ENCODE data around the gene STIMATE.

The STIMATE gene

DNA sequence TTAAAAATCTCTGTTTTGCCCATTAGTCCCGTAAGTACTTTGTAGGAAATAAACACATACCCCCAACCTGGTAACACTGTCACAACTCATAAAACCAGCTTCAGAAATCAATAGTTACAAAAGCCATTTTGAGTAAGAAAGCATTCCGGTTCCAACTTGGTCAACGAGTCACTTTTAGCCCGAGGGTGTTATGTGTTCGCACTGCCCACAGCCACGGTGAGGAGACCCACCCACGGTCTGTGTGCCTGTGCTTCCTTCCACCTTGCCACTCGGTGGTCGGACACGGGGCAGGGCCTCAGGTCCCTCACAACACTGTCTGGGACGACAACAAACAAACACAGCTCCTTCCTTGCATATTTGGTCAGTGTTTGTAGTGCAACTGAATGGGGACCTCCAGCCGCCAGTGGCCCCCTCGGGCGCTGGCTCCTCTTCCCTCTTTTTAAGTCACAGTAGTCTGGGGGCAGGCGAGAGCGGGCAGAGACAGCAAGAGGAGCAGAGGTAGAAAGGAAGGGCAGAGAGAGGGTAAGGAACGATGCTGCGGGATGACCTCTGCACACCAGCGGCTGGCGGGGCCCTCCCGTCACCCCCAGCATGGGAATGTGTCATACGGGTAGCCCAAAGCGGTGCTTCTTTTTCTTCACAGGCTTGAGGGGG, 57.3 kb downstream of the STIMATE start:
- TF ChIP-seq FOXP2 (optimal IDR thresholded peaks at IDR 0.05; ENCODE audit: borderline replicate concordance, extremely low read depth, extremely low read length, insufficient read depth), result no peak
- no peak for TF ChIP-seq SIN3A (IDR thresholded peaks at IDR 0.05; ENCODE audit: borderline replicate concordance, insufficient read depth, low read length)
- TF ChIP-seq TAF1 (IDR thresholded peaks at IDR 0.05; ENCODE audit: borderline replicate concordance, insufficient read depth, low read length), result no peak
- TF ChIP-seq, protein P1, sequence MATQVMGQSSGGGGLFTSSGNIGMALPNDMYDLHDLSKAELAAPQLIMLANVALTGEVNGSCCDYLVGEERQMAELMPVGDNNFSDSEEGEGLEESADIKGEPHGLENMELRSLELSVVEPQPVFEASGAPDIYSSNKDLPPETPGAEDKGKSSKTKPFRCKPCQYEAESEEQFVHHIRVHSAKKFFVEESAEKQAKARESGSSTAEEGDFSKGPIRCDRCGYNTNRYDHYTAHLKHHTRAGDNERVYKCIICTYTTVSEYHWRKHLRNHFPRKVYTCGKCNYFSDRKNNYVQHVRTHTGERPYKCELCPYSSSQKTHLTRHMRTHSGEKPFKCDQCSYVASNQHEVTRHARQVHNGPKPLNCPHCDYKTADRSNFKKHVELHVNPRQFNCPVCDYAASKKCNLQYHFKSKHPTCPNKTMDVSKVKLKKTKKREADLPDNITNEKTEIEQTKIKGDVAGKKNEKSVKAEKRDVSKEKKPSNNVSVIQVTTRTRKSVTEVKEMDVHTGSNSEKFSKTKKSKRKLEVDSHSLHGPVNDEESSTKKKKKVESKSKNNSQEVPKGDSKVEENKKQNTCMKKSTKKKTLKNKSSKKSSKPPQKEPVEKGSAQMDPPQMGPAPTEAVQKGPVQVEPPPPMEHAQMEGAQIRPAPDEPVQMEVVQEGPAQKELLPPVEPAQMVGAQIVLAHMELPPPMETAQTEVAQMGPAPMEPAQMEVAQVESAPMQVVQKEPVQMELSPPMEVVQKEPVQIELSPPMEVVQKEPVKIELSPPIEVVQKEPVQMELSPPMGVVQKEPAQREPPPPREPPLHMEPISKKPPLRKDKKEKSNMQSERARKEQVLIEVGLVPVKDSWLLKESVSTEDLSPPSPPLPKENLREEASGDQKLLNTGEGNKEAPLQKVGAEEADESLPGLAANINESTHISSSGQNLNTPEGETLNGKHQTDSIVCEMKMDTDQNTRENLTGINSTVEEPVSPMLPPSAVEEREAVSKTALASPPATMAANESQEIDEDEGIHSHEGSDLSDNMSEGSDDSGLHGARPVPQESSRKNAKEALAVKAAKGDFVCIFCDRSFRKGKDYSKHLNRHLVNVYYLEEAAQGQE (IDR thresholded peaks at IDR 0.05; ENCODE audit: insufficient read depth in 1 of 2, low read depth in 2 of 2, low read length in 2 of 2), result no peak
- TF ChIP-seq POLR2AphosphoS5 (IDR thresholded peaks at IDR 0.05; ENCODE audit: low read depth, low read length), result no peak

DNA sequence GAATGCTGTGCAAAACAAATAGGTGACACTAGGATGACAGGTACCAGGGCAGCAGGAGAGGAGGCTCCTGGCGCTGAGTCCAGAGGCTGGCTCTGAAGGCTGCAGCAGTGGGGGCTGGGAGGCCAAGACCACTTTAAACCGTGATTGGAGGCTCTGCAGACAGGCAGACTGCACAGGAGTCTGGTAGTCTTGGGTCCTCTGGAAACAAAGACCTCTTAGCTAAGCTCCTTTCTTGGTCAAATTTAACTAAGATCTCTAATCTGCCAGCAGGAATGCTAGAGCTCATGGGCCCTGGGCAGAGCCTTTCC, 58.1 kb downstream of the STIMATE start:
- TF ChIP-seq POLR2AphosphoS5 (IDR thresholded peaks at IDR 0.05; ENCODE audit: low read depth, low read length), result no peak
- no peak for TF ChIP-seq SIN3A (IDR thresholded peaks at IDR 0.05; ENCODE audit: borderline replicate concordance, insufficient read depth, low read length)
- TF ChIP-seq, protein P1 (IDR thresholded peaks at IDR 0.05; ENCODE audit: insufficient read depth in 1 of 2, low read depth in 2 of 2, low read length in 2 of 2), result no peak
- TF ChIP-seq FOXP2 (optimal IDR thresholded peaks at IDR 0.05; ENCODE audit: borderline replicate concordance, extremely low read depth, extremely low read length, insufficient read depth), result no peak
- no peak for TF ChIP-seq TAF1 (IDR thresholded peaks at IDR 0.05; ENCODE audit: borderline replicate concordance, insufficient read depth, low read length)

DNA sequence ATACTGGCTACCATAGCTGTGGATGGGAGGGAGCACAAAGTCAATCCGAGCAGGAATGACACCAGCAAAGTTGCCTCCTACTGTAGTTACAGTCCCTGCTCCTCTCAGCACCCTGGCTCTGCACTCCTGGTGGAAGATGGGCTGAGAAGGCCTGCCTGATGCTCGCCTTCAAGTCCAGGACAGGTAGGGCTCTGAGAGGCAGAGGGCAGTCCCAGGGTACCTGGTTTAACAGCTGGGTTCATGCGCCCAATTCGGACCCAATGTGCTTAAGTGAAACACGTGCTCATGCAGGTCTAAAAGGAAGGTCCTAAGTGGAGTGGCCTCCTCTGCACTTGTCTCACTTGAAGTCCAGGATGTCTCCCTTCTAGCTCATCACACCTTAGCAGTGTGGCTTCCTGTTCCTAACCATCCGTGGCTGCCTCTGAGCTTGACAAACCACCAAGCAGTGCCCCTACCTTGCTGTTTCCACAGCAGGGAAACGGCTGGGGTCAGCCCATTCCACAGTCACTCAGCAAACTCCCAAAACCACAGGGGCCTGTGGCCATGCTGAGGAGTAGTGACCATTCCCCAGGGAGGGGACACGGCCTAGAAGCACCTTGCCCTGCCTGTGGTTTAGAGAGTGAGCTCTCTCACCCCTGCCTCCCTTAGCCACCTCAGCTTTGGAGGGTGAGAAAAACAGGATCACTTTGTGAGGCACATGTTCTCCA, 58.6 kb downstream of the STIMATE start:
- TF ChIP-seq POLR2AphosphoS5 (IDR thresholded peaks at IDR 0.05; ENCODE audit: low read depth, low read length), result no peak
- no peak for TF ChIP-seq TAF1 (IDR thresholded peaks at IDR 0.05; ENCODE audit: borderline replicate concordance, insufficient read depth, low read length)
- no peak for TF ChIP-seq SIN3A (IDR thresholded peaks at IDR 0.05; ENCODE audit: borderline replicate concordance, insufficient read depth, low read length)
- TF ChIP-seq, protein P1 (IDR thresholded peaks at IDR 0.05; ENCODE audit: insufficient read depth in 1 of 2, low read depth in 2 of 2, low read length in 2 of 2), result no peak
- no peak for TF ChIP-seq FOXP2 (optimal IDR thresholded peaks at IDR 0.05; ENCODE audit: borderline replicate concordance, extremely low read depth, extremely low read length, insufficient read depth)

DNA sequence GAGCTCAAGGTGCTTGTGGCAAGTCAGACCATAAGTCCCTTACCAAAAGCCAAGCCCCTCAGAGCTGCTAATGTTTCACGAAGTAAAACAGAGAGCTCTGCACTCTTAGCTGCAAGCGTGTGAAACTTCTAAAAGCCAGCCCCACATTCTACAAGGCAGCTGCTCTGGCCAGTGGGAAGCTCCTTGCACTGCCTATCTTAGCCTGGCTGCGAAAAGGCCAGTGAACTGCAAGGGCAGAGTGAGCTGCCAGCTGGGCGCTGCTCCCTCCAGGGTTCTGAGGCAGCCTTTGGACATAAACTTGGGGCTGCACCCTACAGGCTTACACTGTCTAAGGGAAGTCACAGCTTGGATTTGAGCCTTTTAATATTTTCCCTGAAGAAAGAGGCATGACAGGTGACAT, 60.4 kb downstream of the STIMATE start:
- TF ChIP-seq TAF1 (IDR thresholded peaks at IDR 0.05; ENCODE audit: borderline replicate concordance, insufficient read depth, low read length) (no peak), SIN3A (IDR thresholded peaks at IDR 0.05; ENCODE audit: borderline replicate concordance, insufficient read depth, low read length) (no peak), POLR2AphosphoS5 (IDR thresholded peaks at IDR 0.05; ENCODE audit: low read depth, low read length) (no peak), FOXP2 (optimal IDR thresholded peaks at IDR 0.05; ENCODE audit: borderline replicate concordance, extremely low read depth, extremely low read length, insufficient read depth) (no peak)
- TF ChIP-seq, protein P1 (IDR thresholded peaks at IDR 0.05; ENCODE audit: insufficient read depth in 1 of 2, low read depth in 2 of 2, low read length in 2 of 2), result no peak
